ENCODE measurements around the gene ADD2.

ADD2 gene

DNA sequence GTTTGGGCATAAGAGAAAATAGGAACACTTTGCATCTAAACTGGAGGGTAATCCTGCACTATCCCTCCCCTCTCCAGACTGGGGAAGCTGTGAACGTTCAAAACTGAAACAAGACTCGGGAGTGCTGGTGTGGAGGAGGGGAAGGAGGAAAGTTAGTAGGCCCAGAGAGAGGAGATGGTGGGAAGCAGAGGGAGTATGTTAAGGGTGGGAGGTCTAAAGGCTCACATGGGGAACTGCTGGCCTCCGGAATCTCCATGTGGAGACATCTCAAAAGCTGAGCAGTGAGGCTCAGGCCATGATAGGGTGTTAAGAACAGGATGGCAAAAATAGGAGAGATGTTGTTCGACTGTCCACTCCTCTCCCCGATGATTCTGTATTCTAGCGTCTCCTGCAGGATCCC lies 47.9 kb downstream of the ADD2 start:
- DNase-seq (ENCODE audit: low read depth): no peak

DNA sequence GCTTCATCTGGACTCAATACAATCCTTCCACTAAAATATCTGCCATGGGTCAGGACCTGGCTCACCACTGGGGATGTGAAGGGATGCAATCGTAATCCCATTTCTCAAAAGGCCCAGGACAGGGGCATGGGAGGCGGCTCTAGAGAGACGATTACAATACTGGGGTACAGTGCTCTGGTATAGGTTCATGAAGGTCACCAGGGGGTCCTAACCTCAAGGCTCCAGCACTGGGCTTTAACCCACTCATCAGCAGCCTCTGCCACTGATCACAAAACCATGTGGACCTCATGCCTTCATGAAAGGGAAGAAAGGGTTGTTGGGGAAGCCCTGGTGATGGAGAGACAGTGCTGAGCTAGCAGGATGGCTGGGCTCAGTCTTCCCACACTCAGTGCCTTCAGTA lies 48.8 kb downstream of the ADD2 start:
- DNase-seq (ENCODE audit: low read depth): no peak

DNA sequence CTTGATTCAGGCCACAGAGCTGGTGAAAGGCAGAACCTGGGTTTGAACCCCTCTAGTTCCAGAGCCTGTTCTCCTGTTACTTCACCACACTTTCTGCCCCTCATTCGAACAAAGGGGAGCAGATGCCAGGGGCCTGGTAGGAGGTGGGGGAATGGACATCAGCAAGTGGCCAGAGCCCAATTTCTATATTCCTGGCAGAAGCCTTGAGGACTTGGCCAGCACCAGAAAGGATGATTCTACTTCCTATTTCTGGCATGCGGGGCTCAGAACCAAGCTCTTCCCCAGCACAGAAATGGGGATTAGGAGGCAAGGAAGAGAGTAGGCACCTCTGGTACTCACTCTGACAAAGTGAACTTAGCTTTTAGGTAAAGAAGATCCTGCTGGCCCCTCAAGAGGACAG lies 49.3 kb downstream of the ADD2 start:
- DNase-seq (ENCODE audit: low read depth): no peak

DNA sequence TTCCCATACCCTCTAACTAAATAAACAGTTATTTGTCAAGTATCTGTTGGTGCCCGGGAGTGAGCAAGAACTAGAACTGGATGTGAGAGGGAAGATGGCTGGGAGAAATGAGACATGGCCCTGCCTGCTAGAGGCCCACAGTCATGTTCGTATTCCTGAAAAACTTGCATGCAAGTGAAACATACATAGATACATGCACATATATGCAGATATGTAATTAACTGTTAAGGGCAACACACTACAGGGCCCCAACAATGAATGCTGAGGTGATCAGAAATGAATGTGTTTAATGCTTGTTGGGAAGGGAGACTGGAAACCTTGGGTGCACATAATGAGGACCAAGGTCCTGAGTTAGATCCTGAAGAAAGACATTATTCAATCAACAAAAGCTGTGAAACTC lies 49.8 kb downstream of the ADD2 start:
- no peak for DNase-seq (ENCODE audit: low read depth)

DNA sequence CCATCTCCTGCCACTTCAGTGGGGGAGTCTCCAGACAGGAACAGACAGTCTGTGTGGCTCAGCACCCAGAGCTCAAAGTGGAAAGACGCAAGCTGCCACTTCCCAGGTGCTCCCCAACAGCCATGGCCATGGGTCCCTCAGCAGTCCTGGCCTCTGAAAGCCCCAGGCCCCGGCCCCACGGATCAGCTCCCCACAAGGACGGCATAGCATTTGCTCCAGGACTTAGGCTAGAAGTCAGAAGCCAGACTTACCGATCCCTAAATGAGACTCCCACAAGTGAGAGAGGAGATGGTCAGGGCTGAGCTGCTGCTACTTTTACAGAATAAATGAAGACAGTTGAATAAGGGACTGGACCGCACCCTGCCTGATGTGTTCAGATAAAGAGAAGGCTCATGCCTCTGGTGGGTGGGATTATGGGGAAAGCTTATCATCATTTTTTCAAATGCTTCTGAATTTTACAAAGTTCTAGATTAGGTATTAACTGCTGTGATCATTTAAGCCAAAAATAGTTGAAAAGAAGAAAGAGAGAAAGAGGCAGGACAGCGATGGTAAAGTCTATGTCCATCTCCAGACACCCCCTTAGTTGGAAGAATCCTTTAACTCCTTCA lies 50.5 kb downstream of the ADD2 start:
- DNase-seq (ENCODE audit: low read depth): no peak

DNA sequence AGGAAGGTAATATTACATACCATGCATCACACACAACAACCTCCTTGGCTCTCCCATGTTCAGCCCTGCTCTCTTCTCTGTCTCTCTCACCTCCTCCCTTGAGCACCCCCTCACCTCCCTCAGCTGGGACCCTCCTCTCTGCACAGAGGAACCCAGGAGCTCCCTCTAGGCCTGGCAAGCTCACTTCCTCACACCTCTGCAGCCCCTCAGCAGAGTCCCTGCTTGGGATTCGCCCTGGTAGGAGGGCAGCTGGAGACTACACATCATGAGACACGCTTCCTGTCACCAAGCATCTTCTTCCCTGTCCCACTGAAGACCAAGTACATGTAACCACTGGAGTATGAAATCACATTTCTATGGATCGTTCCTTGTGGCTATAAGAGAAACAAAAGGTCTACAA lies 51.0 kb downstream of the ADD2 start:
- no peak for DNase-seq (ENCODE audit: low read depth)

DNA sequence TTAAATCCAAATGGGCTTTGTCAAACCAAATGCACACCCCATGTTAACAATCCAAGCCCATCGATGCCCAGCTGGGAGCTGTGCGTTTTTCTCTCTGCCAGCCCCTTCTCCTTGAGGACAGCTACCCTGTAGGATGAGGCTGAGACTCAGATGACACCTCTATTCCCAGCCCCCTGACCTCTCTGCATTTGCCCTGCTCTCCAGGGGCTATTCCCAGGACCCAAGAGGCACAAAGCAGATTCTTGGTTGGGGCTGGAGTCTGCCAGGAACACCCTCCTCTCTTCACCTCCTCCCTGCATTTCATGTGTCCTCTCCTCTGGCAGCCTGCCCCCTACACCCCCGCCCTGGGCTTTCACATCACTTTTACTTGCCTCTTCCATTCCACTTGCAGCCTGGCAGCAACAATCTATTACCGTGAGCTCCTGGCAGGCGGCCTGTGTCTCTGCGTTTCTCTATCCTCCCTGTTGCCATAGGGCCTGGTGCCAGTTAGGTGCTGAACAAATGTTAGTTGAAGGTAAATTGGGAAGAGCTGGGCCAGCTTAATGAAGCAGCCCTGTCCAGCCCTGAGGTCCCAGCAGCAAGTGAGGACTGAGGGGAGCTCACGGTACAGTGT lies 51.8 kb downstream of the ADD2 start:
- DNase-seq (ENCODE audit: low read depth): no peak

DNA sequence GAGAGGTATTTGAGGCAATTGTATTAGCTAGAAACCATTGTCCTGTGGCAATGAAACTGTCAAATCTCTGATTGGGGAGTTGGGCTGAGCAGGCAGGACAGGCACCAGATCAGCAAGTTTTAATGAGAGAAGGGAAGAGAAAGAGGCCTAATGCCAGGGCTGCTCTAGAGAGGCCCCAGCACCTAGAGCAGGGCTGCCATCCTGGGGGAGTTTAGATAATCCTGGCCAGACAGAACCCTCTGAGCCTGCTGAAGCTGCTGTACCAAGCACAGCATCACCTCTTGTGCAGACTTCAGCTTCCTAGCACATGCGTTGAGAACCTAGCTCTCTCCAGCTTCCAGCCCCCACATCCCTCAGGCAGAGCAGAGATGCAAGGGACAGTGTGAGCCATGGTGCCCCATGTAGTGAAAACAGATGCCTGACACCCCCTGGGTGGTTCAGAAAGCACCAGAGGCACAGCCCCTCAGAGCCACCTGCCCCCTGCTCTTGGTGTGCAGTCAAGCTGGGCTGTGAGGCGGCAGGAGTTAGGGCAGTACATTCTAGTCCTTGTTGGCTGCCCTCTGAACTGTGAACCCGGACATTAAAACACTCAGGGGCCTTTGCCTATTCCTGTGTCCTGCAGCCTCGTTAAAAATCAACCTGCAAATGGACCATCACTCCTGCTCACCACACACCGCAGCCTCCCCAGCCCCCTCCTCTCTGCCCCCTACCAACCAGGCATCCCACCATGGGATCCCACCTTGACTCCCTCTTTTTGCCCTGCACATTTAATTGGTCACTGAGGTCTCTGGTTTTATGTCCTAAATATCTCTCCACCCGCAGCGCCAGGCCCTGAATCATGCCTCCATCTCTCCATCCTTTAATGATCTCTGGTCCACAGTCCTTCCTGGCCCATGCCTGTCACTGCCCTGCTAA lies 52.7 kb downstream of the ADD2 start:
- DNase-seq (ENCODE audit: low read depth): no peak

DNA sequence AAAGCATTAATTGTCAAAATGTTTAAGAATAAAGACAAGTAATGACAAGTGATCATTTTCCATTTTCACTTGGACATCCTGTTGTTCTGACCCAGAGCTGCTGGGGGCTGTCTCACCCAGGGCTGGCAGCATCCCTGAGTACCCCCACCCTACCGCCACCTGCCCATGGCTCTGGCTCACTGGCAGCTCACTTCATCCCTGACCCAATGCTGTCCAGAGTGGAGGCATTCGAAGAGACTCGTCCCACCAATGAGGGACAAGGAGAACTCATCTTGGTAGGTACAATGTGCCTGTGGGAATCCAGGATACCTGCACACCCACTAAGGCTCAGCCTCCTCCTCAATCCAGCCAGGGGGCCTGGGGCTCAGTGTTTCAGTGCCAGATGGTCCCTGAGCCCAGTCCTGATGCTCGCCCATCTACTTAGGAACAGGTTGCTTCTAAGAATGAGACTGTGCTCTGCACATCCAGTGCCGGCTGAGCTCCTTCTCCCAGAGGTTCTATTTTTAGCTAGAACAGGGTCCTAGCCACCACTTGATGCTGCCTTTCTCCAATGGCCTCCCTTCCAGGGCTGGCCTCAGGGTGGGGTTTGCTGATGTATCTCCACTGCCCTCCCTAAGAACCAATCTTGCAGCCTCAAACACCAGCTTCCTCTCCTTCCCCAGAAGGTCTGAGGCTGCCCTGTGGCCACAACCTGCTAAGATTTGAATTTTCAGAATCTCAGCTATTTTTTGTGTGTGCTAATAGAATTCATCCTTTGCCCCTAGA lies 53.7 kb downstream of the ADD2 start:
- no peak for DNase-seq (ENCODE audit: low read depth)

DNA sequence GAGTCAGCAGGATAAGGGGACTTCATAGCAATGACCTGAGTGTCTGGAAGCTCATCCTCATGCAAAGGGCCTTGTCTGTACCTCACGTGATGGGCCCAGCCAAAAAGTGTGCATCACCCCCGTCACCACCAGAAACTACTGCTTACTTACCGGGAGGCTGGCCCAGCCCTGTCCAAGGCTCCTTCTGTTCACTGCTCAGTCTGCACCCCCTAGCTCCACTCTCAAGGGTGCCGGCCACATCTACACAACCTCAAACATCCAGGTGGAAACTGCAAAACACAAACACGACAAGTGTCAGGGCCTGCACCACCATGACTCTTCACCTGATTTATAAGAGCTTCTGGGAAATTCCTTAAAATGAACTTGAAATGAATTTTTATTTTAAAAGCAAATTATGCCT lies 55.1 kb downstream of the ADD2 start:
- DNase-seq (ENCODE audit: low read depth): no peak

DNA sequence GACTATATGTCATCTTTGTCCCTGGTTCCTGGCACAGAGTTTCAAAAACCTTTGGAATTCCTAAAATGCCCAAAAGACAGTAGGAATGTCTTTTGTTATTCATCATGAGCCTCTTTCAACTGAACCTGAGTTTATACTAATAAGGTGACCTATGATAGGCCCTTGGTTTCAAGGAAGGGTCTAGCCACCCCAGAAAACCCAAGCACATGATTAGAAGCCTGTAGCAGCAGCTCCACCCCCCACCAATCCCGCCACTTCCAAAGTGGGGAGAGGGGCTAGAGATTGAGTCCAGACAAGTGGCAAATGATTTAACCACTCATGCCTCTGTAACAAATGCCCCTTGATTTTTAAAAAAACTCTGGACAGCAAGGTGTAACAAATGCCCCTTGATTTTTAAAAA lies 56.8 kb downstream of the ADD2 start:
- DNase-seq (ENCODE audit: low read depth): no peak

DNA sequence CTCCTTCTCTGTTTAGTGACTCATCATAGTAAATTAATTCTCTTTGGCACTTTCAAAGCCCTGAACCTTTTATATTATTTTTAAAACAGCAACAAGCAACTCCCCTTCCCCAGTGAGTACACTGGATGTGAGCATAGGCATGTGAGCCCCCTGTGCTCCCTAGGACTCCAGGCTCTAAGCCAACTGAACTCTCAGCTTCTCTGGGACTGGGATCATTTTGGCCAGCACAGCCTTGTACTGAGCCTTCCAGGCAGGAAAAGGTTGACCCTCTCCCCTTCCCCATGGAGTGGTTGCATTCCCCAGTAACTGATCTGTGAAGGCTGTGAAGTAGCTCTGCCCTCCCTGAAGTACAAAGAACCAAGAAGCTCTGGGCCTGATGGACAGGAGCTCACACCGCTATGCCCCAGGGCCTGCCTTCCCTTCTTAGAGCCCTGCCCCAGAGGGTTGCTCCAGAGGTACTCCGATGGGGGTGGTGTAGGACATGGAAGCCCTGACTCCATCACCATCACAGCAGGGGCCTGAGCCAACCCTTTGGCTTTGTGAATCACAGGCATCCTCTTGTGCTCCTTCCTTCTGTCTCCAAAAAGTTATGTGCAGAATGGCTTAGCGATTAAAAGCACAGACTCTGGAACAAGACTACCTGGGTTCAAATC lies 57.8 kb downstream of the ADD2 start:
- DNase-seq (ENCODE audit: low read depth): no peak

DNA sequence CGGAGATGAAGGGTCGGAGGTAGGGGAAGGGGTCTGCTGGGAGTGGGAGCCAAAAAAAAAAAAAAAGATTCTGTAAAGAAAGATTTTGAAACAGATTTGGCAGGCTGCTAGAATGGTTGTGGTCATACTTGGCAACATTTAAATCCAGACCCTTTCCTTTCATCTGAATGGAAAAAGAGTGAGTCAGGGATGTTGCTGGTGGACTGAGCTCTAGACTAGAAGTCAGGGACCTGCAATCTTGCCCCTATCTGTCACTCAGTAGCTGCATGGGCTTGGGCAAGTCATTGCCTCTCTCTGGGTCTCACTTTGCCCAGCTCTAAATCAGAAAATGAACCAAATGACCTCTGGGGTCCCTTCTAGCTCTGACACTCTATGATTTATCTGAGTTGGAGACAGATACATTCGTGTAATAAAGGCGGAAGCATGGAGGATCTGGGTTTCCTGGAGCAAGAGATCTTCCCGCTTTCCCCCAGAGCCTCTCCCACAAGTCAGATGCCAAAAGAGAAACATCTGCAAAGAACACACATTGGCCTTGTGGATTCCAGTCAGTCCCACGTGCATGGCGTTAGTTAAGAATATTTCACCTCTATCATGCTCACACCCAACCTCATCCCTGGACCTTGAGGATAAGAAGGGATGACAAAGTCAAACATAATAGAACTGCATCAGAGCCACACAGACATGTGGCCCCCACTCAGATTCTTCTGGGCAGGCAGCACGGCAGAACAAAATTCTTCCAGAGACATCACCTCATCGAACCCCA lies 58.5 kb downstream of the ADD2 start:
- no peak for DNase-seq (ENCODE audit: low read depth)

DNA sequence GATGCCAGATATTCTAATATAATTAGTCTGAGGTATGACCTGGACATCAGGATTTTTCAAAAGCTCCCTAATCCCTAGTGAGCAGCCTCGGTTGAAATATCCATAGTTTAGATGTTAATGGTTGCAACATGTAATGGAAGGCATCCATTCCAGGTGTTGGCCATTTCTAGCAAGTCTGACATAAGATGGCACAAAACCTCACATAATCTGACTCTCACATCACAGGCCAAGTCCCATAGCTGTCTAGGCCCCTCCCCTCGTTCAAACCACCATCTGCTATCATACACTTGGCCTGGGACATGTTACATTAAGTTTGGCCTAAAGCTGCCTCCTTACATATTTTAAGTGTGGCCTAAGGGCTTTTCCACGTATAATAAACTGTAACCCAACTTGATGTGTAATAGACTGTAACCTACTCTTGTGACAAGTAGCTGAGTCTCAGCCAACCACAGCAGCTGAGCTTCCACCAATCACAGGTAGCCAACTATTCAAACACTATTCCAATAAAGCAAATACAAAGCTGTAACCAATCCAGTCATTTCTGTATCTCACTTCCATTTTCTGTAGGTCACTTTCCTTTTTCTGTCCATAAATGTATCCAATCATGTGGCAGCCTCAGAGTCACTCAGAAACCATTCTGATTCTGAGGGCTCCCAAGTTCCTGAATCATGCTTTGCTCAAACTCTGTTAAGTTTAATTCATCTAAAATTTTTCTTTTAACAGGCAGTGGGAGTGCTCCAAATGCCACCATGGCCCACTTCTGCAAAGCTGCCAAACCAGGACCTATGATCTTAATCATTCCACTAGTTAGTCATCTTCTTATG lies 59.4 kb downstream of the ADD2 start:
- DNase-seq (ENCODE audit: low read depth): no peak

DNA sequence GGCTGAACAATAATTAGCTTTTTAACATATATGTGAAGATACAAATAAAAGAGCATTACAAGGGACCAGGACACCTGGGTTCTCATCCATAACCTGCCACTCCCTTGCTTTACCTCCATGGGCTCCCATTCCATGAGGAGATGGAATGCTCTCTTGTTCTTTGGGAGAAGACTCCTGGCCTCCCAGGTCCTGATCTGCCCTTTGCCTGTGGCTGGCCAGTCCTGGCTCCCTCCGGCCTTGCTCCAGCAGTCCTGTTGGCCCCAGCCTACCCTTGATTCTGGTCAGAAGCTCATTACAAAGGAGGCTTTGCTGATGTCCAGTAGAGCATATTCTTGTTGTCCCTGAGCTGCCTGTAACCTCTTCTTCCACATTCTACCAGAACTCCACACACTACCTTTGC lies 60.3 kb downstream of the ADD2 start:
- DNase-seq (ENCODE audit: low read depth): no peak

DNA sequence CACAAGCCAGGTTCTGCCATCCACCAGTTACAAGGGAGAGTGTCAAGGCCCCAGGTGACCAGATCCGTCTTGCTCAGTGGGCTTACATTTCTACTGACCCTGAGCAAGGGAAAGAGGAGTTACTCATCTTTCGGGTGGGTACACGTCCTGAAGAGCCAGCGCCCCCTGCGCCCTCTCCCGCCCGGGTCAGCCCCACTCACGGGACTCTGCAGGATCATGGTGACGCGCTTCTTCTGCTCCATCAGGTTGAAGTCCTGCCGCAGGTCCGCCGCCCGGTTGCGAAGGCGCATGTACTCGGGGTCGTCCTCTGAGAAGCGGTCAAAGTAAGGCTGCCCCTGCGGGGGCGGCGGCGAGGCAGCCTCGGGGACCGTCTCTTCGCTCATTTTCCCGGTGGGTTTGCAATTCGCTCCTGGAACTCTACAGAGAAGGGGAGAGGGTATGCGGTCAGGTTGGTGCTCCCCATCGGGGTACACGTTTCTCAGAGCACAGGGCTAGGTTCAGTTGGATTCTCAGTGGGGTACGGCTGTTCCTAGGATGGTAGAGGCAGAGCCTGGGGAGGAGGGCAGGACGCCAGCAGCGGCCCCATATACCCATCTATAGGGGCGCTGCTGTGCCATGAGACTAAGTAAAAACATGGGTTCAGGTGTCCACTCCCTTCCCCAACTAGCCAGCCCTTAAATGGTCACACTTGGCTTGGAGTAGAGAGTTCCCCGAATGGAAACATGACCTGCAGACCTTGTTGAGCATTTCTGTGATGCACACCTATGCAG lies 61.8 kb downstream of the ADD2 start:
- no peak for DNase-seq (ENCODE audit: low read depth)

DNA sequence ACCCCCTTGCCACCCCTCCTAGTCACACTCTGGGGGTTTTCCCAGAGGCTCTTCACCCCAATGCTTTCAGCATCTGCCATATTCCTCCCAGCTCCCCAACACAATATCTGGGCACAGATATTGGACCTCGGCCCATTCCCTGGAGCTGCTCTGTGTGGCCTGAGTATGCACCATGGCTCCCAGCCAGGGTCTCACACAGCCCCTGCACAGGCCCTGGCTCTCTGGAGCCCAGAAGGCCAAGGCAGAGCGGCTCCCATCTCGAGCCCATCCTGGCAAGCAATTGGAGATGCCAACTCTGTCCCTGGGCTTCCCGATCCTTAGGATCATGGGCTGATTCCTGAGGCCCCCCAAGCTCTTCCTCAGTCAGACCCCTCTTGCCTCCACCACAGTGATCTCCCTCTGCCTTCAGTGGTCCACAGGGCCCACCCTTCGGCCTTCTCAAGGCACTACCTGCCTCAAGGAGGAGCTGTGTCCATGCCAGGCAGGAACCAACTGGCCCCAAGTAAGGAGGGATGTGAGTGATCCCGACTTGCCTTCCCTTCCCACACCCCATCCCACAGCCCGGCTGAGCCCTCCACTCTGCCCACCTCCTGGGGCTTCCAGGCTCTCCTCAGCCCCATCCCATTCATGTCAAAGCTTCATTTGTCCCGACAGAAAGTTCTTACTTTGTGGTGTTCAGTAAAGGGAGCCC lies 62.7 kb downstream of the ADD2 start:
- DNase-seq (ENCODE audit: low read depth): no peak

DNA sequence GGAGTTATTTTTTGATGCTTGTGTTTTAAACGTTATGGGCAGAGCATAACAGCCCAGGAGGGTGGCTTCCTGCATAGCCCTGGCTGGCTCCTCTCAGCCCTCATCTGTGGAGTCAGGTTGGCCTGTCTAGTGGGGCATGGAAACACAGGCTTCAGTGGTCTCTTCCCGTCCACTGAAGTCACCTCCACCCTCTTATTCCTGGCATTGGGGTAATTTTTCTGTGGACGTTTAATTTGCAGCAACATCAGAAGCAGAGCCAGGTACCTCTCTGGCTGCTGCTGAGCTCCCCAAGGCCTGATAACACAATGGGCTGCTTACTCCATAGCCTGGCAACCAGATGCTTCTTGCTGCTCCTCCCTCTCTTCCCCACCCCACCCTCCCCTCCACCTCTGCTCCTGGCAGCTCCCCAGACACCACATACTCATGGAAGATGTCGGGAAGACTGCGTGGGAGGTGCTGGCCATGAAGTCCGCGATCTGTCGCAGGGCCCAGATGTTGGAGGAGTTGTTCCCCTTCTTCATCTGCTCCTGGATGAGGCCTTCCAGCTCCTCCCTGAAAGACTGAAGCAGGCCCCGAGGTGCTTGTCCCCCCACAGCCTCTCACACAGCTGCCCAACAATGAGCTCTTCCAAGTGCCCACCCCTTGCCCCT lies 64.0 kb downstream of the ADD2 start:
- no peak for DNase-seq (ENCODE audit: low read depth)
